SJSA1 (cell line): ENCODE results near the gene BBS1. TPM values are rescaled to one million over a fixed set of nuclear protein-coding genes. Genes with fewer than 3 reads are reported as not detected.
A peak's percentile ranks its signal among the peaks of the same experiment; 100 is the strongest.

ENCODE experiments used
- DNase-seq, 2 experiments: peaks; one replicate each; pipeline ENCODE4 v3.0.0-alpha.2; 2015 to 2020; ENCODE audit warnings: low spot score in 2 of 2, low read depth in 1 of 2
- H3K27ac ChIP-seq: fragments of 250-450 bp; sonication (Bioruptor Pico); 2 replicates; pipeline ENCODE4 v1.5.1; 2020; ENCODE audit warnings: mild to moderate bottlenecking, moderate library complexity
- H3K27me3 ChIP-seq: fragments of 250-450 bp; sonication (Bioruptor Pico); replicated peaks from 2 replicates; pipeline ENCODE4 v1.5.1; 2020; ENCODE audit warnings: mild to moderate bottlenecking, moderate library complexity
- H3K36me3 ChIP-seq: fragments of 250-450 bp; sonication (Bioruptor Pico); 2 replicates; pipeline ENCODE4 v1.5.1; 2020; ENCODE audit warnings: mild to moderate bottlenecking
- H3K4me1 ChIP-seq: fragments of 250-450 bp; sonication (Bioruptor Pico); replicated peaks from 2 replicates; pipeline ENCODE4 v1.6.1; 2021; ENCODE audit warnings: mild to moderate bottlenecking
- H3K4me3 ChIP-seq: fragments of 250-450 bp; sonication (Bioruptor Pico); 2 replicates; pipeline ENCODE4 v1.5.1; 2020; ENCODE audit warnings: mild to moderate bottlenecking
- H3K9me3 ChIP-seq: fragments of 250-450 bp; sonication (Bioruptor Pico); replicated peaks from 2 replicates; pipeline ENCODE4 v1.5.1; 2020; ENCODE audit warnings: mild to moderate bottlenecking
- total RNA-seq: library from RNA; depleted of rRNA; stranded (reverse); fragments of >200 nt; shearing (Covaris generic); gene quantifications from 2 replicates; pipeline ENCODE4 v1.2.3, GENCODE V29; 2014

Gene BBS1
- total RNA-seq, 1 experiment from 2014 or later = 28.7 TPM

- Histone ChIP-seq H3K4me1 (peaks cover 9% of the 10 kb centered on the region), H3K27me3 (no peaks in the 10 kb centered on the region), H3K27ac (no peak overlapping the region), H3K4me3 (no peak overlapping the region), H3K36me3 (peaks cover 40% of the 10 kb centered on the region), H3K9me3 (0 out of 2 replicates have a peak, but pooled peaks cover 2% of the 10 kb centered on the region)
- no peak for DNase-seq
Measured at GRCh38 chr11:66472054-66472453, 38.4 kb upstream of the BBS1 start.

GRCh38 chr11:66473167-66473566 is 37.3 kb upstream of the BBS1 start:
- DNase-seq = no peak

GRCh38 chr11:66473608-66474515 is 36.6 kb upstream of the BBS1 start:
- Histone ChIP-seq H3K4me1 (peaks cover 5% of the 10 kb centered on the region), H3K9me3 (no peaks in the 10 kb centered on the region), H3K27ac (no peak overlapping the region), H3K36me3 (peaks cover 44% of the 10 kb centered on the region), H3K27me3 (no peaks in the 10 kb centered on the region), H3K4me3 (no peak overlapping the region)
- DNase-seq = peak in 1 of 2 experiments; percentile 55

More at GRCh38 chr11:66473167-66473566, 37.3 kb upstream of the BBS1 start:
- no peak overlapping the region for H3K27ac ChIP-seq
- no peaks in the 10 kb centered on the region for H3K9me3 ChIP-seq
- no peaks in the 10 kb centered on the region for H3K27me3 ChIP-seq
- H3K4me3 ChIP-seq = no peak overlapping the region
- H3K4me1 ChIP-seq = no peaks in the 10 kb centered on the region
- peaks cover 43% of the 10 kb centered on the region for H3K36me3 ChIP-seq

- no peak overlapping the region for H3K27ac ChIP-seq
- H3K27me3 ChIP-seq = no peaks in the 10 kb centered on the region
- H3K4me3 ChIP-seq = no peak overlapping the region
- H3K4me1 ChIP-seq = peaks cover 10% of the 10 kb centered on the region
- no peaks in the 10 kb centered on the region for H3K9me3 ChIP-seq
- no peak for DNase-seq
- peaks cover 49% of the 10 kb centered on the region for H3K36me3 ChIP-seq
Measured at GRCh38 chr11:66475349-66476172, 34.9 kb upstream of the BBS1 start.

- H3K4me3 ChIP-seq = no peak overlapping the region
- no peak overlapping the region for H3K27ac ChIP-seq
- no peaks in the 10 kb centered on the region for H3K27me3 ChIP-seq
- no peaks in the 10 kb centered on the region for H3K9me3 ChIP-seq
- peaks cover 46% of the 10 kb centered on the region for H3K36me3 ChIP-seq
- peaks cover 15% of the 10 kb centered on the region for H3K4me1 ChIP-seq
- DNase-seq = no peak
Measured at GRCh38 chr11:66476173-66476840, 34.1 kb upstream of the BBS1 start.

- H3K27ac ChIP-seq = no peak overlapping the region
- no peak overlapping the region for H3K4me3 ChIP-seq
- H3K4me1 ChIP-seq = peaks cover 15% of the 10 kb centered on the region
- H3K27me3 ChIP-seq = no peaks in the 10 kb centered on the region
- H3K9me3 ChIP-seq = no peaks in the 10 kb centered on the region
- DNase-seq = no peak
- peaks cover 46% of the 10 kb centered on the region for H3K36me3 ChIP-seq
Measured at GRCh38 chr11:66476841-66477251, 33.6 kb upstream of the BBS1 start.

- Histone ChIP-seq H3K9me3 (no peaks in the 10 kb centered on the region), H3K4me1 (peaks cover 15% of the 10 kb centered on the region), H3K4me3 (no peak overlapping the region), H3K36me3 (peaks cover 48% of the 10 kb centered on the region), H3K27ac (no peak overlapping the region), H3K27me3 (no peaks in the 10 kb centered on the region)
- DNase-seq = no peak
Measured at GRCh38 chr11:66477263-66478201, 32.9 kb upstream of the BBS1 start.

- peaks cover 15% of the 10 kb centered on the region for H3K4me1 ChIP-seq
- peaks cover 42% of the 10 kb centered on the region for H3K36me3 ChIP-seq
- H3K27me3 ChIP-seq = no peaks in the 10 kb centered on the region
- H3K4me3 ChIP-seq = peak overlapping the region; percentile 65
- no peaks in the 10 kb centered on the region for H3K9me3 ChIP-seq
- peak in 1 of 2 experiments; percentile 52 for DNase-seq
- peak overlapping the region; percentile 75; the same call in 1 of the 2 replicates for H3K27ac ChIP-seq
Measured at GRCh38 chr11:66478729-66479393, 31.6 kb upstream of the BBS1 start.

GRCh38 chr11:66479394-66480116 is 30.9 kb upstream of the BBS1 start:
- Histone ChIP-seq H3K27ac (peak overlapping the region; percentile 75), H3K9me3 (no peaks in the 10 kb centered on the region), H3K36me3 (peaks cover 39% of the 10 kb centered on the region), H3K4me3 (peak overlapping the region; percentile 65), H3K27me3 (no peaks in the 10 kb centered on the region), H3K4me1 (peaks cover 15% of the 10 kb centered on the region)
- DNase-seq = peak in 1 of 2 experiments; percentile 68

- Histone ChIP-seq H3K27ac (peak within 1 kb of the TSS; percentile 75), H3K4me1 (peaks cover 15% of the 10 kb centered on the region), H3K27me3 (no peaks in the 10 kb centered on the region), H3K36me3 (peaks cover 34% of the 10 kb centered on the region), H3K4me3 (peak within 1 kb of the TSS; percentile 65), H3K9me3 (no peaks in the 10 kb centered on the region)
- peak; percentile 100 for DNase-seq
Measured at GRCh38 chr11:66480117-66480938, 30.1 kb upstream of the BBS1 start, which contains the start of gene DPP3. TSS of gene DPP3 (plus strand) at chr11:66480434. CDS start at chr11:66482201, 1,767 bp downstream.

GRCh38 chr11:66484806-66485380 is 25.5 kb upstream of the BBS1 start:
- Histone ChIP-seq H3K36me3 (peaks cover 60% of the 10 kb centered on the region), H3K4me1 (peaks cover 5% of the 10 kb centered on the region), H3K27me3 (no peaks in the 10 kb centered on the region), H3K4me3 (no peak overlapping the region), H3K9me3 (no peaks in the 10 kb centered on the region), H3K27ac (no peak overlapping the region)
- DNase-seq = no peak
